ENCODE results near the gene ATXN2L. TPM values are rescaled to one million over a fixed set of nuclear protein-coding genes. Genes with fewer than 3 reads are reported as not detected.

The ATXN2L gene
- total RNA-seq, 1 experiment from 2014 or later: 309 TPM

DNA sequence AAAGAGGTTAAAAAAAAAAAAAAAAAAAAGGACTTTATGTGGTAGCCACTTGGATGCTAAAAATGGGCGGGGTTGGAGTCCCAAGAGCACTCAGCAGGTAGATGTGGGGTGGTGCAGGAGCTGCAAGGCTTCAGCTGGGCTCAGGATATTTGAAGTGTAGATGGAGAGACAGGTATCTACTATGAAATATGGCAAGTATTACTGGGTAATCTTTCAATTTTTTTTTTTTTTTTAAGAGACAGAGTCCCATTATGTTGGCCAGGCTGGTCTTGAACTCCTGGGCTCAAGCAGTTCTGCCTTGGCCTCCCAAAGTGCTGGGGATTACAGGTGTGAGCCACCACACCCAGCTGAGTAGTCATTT is 15.7 kb downstream of the ATXN2L start:
- Mint-ChIP-seq H3K36me3 (ENCODE audit: insufficient read depth in 1 of 3, low read depth in 3 of 3) (peaks cover 36 to 81% (median 68%) of the 10 kb centered on the region in 3 experiments), H3K27me3 (ENCODE audit: low read depth) (no peaks in the 10 kb centered on the region; the same call in 1 of the 2 replicates), H3K9me3 (no peaks in the 10 kb centered on the region), H3K27ac (peak overlapping the region in 1 of 3 experiments; percentile 68; a peak in 1 of 7 replicates), H3K4me1 (no peaks in the 10 kb centered on the region), H3K4me3 (no peak overlapping the region; a peak in 1 of 5 replicates)
- H2BK12ac ChIP-seq (ENCODE audit: insufficient read length, low read depth, low read length): no peak overlapping the region
- H3K4me1 ChIP-seq (ENCODE audit: insufficient read depth, low read length): no peaks in the 10 kb centered on the region
- H2AK5ac ChIP-seq (ENCODE audit: insufficient read length, low read length): no peak overlapping the region
- no peaks in the 10 kb centered on the region for H3K79me1 ChIP-seq (ENCODE audit: insufficient read depth, low read depth, low read length, poor library complexity, severe bottlenecking)
- no peak overlapping the region for H3K9ac ChIP-seq (ENCODE audit: extremely low read depth, insufficient read length, low read length)
- H2BK120ac ChIP-seq (ENCODE audit: low read depth, low read length, poor library complexity, severe bottlenecking): no peak overlapping the region
- no peak overlapping the region for H3K56ac ChIP-seq (ENCODE audit: insufficient read length, low read depth, low read length)
- no peaks in the 10 kb centered on the region for H3K9me3 ChIP-seq (ENCODE audit: control insufficient read depth, low read depth, low read length)
- H3K79me2 ChIP-seq (ENCODE audit: insufficient read depth, low read length): no peaks in the 10 kb centered on the region
- no peak for DNase-seq
- H2AFZ ChIP-seq (ENCODE audit: low read length): no peak overlapping the region
- no peaks in the 10 kb centered on the region for H3K23me2 ChIP-seq (ENCODE audit: insufficient read length, low read depth, low read length, poor library complexity, severe bottlenecking)
- H4K20me1 ChIP-seq (ENCODE audit: control insufficient read depth, insufficient read depth, insufficient read length): no peaks in the 10 kb centered on the region
- H3T11ph ChIP-seq (ENCODE audit: low read length): no peak overlapping the region
- no peak overlapping the region for H3K14ac ChIP-seq (ENCODE audit: insufficient read depth, low read length)
- H4K8ac ChIP-seq (replicated peaks; ENCODE audit: insufficient read length, low read depth, low read length): no peak overlapping the region
- H2BK5ac ChIP-seq (ENCODE audit: insufficient read length, low read length): no peak overlapping the region
- H3K4ac ChIP-seq (ENCODE audit: low read depth, low read length): no peak overlapping the region
- no peak overlapping the region for H2BK15ac ChIP-seq (ENCODE audit: low read depth, low read length)
- no peak overlapping the region for H3K27ac ChIP-seq (ENCODE audit: insufficient read length, low read depth, low read length)
- H3K4me2 ChIP-seq (ENCODE audit: insufficient read depth, insufficient read length, low read length): no peak overlapping the region
- no peak overlapping the region for H4K91ac ChIP-seq (ENCODE audit: insufficient read length, low read depth, low read length)
- H3K27me3 ChIP-seq (ENCODE audit: insufficient read depth, low read length): no peaks in the 10 kb centered on the region
- H4K5ac ChIP-seq (ENCODE audit: insufficient read length, low read depth, low read length): no peak overlapping the region
- WGBS (ENCODE audit: extremely low coverage, insufficient read length, low lambda C conversion rate): no CpG with 5 or more reads among the region's 1 CpG
- no peak for TF ChIP-seq CTCF (conservative IDR thresholded peaks at IDR 0.05)
- no peak overlapping the region for H3K18ac ChIP-seq (ENCODE audit: insufficient read length, low read depth, low read length)
- H2BK20ac ChIP-seq (ENCODE audit: low read depth, low read length, poor library complexity, severe bottlenecking): no peak overlapping the region
- no peak overlapping the region for H3K23ac ChIP-seq (ENCODE audit: insufficient read length, low read depth, low read length)

Data from H9 (cell line).